Stimulated activated CD8-positive, alpha-beta memory T cell treated with anti-CD3 and anti-CD28 coated beads, Interleukin-2, amount 100 ng/mL, for 1 hour (primary cell): ENCODE results near the gene TFB1M.
"Not testable (repeated sequence)": the region's sequence is repeated elsewhere in the genome, so short reads cannot be mapped to it uniquely, and the experiment has no call there.

Experiments
- DNase-seq, 2 donors: peaks; one replicate each; pipeline ENCODE4 v3.0.0-alpha.2; 2020; ENCODE audit warnings: low read depth in 2 of 2

The TFB1M gene

DNA sequence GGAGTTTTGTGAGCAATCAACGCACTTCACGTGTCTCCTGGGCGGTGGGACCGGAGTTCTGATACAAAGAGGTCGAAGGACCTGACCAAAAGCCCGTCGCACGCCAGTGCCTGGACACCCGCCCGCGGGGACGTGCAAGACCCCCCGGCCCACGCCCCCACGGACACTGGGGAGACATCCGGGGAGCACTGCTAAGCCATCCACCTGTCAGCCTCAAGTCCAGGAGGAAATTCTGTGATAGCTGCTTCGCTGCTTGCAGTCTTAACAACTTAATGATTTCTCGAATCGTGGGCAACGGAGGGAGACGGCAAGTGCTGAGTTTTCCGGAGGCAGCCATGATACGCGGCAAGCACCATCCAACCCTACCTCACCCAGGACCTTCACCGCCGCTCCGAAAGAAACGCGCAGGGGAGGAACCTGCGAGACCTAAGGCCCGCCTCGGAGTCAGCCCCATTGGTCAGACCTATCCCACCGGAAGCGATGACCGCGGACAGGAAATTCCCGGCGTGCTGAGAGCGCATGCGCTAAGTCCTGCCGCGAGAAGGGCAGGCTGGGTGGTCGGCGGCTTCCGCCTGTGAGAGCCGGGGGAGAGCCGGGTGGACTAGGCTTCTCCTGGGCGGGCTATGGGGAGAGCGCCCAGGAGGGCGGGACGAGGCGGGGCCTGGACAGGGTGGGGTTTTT lies at the start of gene TFB1M:
Gene TFB1M, minus strand, starts transcription at position 393 of the 681 bp plus-strand sequence. Its CDS starts 56 bp downstream, at position 337.
- peak; percentile 93 to 95 for DNase-seq

DNA sequence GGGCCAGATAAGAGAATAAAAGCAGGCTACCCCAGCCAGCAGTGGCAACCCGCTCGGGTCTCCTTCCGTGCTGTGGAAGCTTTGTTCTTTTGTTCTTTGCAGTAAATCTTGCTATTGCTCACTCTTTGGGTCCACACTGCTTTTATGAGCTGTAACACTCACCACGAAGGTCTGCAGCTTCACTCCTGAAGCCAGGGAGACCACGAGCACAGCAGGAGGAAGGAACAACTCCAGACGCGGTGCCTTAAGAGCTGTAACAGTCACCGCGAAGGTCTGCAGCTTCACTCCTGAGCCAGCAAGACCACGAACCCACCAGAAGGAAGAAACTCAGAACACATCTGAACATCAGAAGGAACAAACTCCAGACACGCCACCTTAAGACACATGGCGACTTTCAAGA lies 49.7 kb upstream of the TFB1M start:
- not testable (repeated sequence) for DNase-seq

DNA sequence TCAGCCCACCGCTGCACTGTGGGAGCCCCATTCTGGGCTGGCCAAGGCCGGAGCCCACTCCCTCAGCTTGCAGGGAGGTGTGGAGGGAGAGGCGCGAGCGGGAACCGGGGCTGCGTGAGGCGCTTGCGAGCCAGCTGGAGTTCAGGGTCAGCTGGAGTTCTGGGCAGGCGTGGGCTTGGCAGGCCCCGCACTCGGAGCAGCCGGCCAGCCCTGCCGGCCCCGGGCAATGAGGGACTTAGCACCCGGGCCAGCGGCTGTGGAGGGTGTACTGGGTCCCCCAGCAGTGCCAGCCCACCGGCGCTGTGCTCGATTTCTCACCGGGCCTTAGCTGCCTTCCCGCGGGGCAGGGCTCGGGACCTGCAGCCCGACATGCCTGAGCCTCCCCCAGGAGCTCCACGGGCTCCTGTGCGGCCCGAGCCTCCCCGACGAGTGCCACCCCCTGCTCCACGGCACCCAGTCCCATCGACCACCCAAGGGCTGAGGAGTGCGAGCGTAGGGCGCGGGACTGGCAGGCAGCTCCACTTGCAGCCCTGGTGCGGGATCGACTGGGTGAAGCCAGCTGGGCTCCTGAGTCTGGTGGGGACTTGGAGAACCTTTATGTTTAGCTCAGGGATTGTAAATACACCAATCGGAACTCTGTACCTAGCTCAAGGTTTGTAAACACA lies 48.8 kb upstream of the TFB1M start:
- not testable (repeated sequence) for DNase-seq

DNA sequence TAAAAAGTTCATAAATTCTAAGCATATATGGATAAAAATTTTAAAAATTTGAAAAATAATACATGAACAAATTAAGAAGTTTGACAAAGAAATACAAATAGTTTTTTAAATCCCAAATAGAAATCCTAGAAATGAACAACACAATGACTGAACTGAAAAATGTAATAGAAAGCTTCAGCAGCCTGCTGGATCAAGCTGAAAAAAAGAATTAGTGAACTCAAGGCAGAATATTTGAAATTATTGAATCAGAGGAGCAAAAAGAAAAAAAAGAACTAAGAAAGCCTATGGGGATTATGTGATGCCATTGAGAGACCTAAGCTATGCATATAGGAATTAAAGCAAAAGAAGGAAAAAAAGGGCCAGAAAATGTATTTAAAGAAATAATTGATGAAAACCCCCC lies 39.9 kb upstream of the TFB1M start:
- DNase-seq: no peak

DNA sequence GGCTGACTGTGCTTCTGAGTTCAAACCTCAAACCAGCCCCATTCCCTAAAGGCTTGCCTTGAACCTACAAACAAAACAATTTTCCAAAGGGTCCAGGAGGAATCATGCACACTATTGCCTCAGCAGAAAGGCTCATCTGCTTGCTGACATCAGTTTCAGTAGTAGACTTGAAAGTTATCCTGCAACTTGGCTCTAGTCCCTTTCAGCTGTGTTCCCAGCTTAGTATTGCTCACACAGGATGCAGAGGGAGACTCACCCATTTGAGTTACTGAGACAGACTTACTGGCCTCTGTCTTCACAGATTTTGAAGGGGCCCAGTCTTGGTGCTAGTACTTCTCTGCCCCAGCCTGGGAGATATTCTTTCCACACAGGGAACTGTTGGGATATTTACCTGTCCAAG lies 38.5 kb upstream of the TFB1M start:
- no peak for DNase-seq

DNA sequence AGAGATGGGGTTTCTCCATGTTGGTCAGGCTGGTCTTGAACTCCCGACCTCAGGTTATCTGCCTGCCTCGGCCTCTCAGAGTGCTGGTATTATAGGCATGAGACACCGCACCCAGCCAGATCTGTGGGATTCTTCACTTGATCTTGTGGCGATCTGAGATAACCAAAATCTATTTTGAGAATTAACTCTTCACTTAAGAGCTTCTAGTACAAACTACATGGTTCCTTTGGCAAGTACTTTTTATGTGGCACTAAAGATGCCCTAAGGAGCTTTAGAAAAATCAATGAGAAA lies 37.8 kb upstream of the TFB1M start:
- no peak for DNase-seq

DNA sequence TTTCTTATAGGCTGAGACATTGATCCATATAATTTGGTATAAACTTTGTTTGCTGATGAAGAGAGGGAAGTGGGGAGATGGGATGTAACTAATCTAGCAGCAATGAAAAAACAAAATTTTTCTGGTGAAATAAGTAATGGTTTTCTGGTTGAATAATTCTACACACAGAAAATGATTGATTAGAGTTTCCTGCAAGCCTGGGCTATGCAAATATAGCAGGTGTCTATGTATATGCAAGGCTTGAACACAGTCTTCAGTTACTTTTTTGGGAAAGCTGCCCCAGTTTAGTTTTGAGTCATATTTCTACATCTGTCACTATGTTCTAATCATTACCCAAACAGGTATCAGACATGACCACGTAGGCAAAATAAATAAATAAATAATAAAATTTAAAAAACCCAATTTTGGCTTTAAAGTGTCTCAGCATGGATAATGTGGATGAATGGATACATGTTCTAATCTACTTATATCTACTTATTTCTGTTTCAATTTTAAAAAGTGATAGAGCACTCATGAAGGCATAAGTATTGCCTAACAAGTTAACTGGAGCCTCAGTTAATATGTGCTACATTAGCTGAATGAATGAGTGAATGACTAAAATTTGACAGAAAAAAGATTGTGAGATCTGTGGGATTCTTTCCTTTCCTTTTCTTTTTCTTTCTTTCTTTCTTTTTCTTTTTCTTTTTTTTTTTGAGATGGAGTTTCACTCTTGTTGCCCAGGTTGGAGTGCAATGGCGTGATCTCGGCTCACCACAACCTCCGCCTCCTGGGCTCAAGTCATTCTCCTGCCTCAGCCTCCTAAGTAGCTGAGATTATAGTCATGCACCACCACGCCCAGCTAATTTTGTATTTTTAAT lies 37.2 kb upstream of the TFB1M start:
- DNase-seq: no peak

DNA sequence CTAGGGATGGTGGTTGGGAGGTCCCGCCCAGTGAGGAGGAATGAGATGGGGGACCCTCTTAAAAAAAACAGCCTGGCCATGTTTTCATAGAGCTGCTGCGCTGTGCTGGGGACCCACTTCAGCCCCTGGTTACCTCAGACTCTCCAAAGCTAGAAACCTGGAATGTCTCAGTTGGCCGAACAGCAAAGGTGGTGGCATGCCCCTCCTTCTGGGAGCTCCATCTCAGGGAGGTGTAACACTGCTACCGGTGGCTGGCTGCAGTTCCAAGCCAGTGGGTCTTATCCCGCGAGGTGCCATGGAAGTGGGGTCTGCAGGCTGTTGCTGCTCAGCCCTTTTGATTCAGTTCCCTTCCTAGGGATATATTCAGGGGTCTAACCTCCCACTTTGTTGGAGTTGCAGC lies 35.7 kb upstream of the TFB1M start:
- no peak for DNase-seq

DNA sequence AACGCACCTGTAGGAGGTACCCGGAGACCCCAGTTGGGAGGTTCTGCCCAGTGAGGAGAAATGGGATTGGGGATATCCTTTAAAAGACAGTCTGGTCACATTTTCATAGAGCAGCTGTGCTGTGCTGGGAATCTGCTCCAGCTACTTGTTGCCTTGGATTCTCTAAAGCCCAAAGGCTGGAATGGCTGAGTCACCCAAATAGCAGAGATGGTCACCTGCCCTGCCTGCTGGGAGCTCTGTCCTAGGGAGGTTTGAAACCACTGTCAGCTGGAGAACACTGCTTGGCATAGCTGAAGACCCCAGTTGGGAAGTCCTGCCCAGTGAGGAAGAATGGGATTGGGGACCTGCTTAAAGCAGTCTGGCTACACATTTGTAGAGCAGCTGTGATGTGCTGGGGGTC lies 34.8 kb upstream of the TFB1M start:
- no peak for DNase-seq

DNA sequence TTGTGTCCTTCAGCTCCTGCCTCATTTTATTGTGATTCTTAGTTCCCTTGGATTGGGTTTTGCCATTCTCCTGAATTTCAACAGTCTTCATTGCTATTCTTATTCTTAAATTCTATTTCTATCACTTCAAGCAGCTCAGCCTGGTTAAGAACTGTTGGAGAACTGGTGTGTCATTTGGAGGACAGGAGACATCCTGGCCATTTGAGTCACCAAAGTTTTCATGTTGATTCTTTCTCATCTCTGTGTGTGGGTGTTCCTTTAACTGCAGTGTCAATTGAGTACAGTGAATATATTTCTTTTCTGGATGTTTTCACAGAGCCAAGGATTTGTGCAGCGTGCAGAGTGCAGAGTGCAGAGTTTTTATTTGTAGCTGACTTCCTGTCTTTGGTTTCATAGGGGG lies 33.5 kb upstream of the TFB1M start:
- DNase-seq: no peak

DNA sequence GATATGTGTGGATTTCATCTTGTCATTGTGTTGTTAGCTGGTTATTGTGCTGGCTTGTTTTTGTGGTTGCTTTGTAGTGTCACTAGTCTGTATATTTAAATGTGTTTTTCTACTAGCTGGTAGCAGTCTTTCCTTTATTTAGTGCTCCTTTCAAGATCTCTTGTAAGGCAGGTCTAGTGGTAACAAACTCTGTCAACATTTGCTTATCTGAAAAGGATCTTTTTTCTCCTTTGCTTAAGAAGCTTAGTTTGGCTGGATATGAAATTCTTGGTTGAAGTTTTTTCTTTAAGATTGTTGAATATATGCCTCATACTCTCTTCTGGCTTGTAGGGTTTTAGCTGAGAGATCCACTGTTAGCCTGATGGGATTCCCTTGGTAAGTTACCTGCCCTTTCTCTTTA lies 32.7 kb upstream of the TFB1M start:
- no peak for DNase-seq

DNA sequence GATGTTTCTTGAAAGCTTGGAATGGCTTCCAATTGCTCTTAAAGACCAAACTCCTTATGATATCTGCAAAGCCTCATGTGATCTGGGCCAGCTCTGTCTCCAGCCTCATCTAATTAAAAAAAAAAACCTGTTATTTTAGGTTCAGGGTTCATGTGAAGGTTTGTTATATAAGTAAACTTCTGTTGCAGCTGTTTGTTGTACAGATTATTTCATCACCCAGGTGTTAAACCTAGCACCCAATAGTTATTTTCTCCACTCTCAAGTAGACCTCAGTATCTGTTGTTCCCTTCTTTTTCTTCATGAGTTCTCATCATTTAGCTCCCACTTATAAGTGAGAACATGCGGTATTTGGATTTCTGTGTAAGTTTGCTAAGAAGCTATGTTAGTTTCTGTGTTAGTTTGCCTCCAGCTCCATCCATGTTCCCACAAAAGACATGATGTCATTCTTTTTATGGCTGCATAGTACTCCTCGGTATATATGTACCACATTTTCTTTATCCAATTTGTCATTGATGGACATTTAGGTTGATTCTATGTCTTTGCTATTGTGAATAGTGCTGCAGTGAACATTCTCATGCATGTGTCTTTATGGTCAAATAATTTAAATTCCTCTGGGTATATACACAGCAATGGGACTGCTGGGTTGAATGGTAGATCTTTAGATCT lies 30.2 kb upstream of the TFB1M start:
- no peak for DNase-seq

DNA sequence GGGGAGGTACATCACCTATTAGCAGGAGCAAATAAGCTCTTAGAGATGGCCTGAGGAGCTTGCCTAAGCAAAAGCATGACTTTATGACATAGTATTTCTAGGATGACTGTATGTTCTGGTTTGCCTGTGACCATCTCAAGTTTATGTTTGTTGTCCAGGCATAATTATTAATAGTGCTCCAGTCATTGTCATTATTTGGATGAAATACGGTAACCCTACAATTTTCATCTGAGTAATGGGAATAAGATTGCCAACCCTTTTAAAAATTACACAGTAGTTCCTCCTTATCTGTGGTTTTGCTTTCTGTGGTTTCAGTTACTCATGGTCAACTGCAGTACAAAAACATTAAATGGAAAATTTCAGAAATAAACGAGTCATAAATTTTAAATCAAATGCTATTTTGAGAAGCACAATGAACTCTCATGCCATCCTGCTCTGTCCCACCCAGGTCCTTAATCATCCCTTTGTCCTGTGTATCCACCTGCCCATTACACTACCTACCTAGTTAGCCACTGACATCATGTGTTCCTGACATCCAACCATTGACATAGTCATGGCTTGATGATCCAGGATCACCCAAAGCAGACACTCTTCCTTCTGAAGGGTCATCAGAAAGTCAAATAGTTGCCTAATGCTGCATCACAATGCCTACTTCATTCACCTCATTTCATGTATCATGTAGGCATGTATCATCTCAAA lies 27.0 kb upstream of the TFB1M start:
- no peak for DNase-seq

DNA sequence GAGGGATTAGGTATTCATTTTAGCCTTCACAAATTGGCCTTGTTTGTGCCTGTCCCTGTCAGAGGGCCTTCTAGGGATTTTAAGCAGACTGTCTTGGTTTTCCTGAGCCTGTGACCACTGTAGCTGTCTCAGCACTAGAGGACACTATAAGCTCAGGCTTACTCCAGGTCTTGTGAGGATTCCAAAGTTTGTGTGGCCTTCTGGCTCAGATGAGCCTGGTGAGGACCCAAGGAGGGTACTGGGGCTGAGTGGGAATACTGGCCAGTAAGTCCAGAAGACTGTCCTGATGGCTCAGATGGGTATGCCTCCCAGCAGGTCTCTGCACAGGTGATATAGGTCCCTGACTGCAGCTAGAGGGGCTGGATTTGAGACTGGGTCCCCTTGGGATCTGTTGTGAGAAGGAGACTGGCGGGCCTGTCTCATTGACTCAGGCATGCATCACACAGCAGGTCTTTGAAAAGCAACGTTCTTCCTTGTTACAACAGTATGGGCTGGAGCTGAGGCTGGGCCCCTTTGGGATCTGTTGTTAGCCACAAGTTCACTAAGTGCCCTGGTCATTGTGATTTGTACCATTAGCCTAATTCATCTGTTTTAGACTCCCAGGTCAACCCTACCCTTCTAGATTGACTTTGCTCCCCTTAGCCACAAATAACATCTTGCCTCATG lies 26.3 kb upstream of the TFB1M start:
- no peak for DNase-seq

DNA sequence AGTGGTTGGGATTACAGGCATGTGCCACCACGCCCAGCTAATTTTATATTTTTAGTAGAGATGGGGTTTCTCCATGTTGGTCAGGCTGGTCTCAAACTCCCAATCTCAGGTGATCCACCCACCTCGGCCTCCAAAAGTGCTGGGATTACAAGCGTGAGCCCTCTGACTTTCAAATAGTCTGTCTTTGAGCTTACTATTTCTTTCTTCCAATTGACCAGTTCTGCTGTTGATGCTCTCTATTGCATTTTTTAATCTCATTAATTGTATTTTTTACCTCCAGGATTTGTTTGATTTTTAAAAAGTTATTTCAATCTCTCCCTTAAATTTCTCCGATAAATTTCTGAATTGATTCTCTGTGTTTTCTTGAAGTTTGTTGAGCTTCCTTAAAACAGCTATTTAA lies 25.6 kb upstream of the TFB1M start:
- DNase-seq: not testable (repeated sequence)

DNA sequence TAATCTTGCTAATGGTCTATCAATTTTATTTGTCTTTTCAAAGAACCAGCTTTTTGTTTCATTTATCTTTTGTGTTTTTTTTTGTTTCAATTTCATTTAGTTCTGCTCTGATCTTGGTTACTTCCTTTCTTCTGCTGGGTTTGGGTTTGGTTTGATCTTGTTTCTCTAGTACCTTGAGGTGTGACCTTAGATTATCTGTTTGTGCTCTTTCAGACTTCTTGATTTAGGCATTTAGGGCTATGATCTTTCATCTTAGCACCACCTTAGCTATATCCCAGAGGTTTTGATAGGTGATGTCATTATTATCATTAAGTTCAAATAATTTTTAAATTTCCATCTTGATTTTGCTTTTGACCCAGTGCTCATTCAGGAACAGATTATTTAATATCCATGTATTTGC lies 24.0 kb upstream of the TFB1M start:
- DNase-seq: not testable (repeated sequence)

DNA sequence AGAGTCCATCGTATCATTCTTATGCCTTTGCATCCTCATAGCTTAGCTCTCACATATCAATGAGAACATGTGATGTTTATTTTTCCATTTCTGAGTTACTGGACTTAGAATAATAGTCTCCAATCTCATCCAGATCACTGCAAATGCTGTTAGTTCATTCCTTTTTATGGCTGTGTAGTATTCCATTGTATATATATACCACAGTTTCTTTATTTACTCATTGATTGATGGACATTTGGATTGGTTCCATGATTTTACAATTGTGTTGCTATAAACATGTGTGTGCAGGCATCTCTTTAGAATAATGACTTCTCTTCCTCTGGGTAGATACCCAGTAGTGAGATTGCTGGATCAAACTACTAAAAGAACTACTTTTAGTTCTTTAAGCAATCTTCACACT lies 21.0 kb upstream of the TFB1M start:
- DNase-seq: no peak

DNA sequence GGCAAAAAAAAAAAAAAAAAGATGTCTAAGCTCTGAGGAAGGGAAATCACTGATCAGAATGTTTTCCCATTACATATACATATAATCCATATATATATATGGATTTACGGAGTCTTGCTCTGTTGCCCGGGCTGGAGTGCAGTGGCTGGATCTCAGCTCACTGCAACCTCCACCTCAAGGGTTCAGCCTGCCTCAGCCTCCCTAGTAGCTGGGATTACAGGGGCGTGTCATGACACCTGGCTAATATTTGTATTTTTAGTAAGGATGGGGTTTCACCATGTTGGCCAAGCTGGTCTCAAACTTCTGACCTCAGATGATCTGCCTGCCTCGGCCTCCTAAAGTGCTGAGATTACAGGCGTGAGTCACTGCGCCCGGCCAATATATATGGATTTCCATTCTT lies 19.8 kb upstream of the TFB1M start:
- not testable (repeated sequence) for DNase-seq

DNA sequence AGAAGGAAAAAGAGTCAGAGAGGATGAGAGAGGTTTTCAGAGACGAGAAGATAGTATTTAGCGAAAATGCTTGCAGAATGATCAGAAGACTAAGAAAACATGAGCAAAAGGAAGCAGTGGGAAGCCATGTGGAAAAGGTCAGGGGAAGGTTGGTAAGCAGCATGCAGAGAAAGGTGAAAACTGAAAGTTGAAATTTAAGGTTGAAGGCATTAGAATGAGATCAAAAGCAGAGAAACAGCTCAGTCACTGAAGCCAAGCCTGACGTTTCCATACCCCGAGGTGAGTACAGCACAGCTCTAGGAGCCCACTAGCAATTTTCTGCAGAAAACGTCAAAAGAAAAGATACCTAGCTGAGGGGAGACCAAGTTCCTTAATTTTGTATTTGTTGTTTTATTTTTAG lies 19.1 kb upstream of the TFB1M start:
- DNase-seq: no peak

DNA sequence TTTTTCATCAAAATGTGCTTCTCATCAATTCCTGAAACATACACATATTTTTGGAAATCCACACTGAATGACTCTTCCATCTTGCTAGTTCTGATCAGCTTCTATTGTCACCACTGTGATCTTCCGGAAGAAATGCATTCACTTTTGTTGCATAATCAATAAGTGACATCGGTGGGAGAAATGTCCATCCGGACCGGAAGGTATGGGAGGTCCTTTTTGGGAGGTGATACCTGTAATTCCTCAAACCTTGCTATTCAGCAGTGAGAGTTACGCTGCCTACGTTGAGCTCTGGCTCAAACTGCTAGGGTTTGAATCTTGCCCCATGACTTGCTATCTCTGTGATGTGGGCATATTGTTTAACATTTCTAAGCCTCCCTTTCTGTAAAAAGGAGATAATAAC lies 16.6 kb upstream of the TFB1M start:
- DNase-seq: no peak

DNA sequence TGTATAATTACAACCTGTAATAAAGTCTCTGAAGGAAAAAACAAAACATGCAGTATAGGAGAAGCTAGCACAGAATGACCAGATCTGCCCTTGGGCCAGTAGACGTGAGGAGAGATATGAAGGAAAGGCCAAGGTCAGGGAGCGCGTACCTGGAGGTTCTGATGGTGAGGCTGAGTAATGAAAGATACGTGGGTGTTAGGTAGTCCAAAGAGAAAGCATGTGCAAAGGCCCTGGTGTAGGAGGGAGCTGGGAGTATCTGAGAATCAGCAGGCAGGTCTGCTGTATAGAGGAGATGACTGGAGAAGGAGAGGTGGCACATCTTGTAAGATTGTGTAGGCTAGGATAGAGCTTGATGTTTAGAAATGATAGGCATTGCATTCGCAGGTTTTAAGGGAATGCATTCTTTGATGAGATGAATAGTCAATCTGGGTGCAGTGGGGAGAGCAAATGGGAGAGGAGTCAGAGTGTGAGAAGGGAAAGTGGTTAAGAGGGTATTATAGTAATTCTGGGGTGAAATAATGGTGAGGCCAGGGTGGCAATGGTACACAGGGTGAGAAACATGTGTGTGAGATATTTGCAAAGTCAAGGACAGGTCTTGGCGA lies 15.9 kb upstream of the TFB1M start:
- no peak for DNase-seq
